ENCODE measurements around the gene NTM.

NTM gene

GRCh38 chr11:131609337-131609736, 238.9 kb downstream of the NTM start:
- peak in 1 of 3 experiments; percentile 50 for DNase-seq

DNA sequence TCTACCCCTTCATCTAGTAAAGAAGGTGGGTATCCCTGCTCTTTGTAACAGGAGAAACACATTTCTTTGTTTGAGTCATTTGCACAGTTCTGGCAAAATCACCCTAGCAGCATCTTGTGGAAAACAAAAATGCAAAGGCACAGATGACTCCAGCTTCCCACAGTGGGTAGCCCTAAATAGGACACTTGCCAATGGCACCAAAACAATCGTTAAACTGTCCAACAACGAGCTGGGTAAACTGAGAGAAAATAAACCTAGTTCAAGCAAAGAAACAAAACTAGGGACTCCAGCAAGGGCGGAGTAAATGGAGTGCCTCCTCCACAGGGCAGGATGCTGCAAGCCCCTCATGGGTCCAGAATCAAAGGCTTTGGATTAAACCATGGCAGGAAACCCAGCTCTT, 239.5 kb downstream of the NTM start:
- no peak for DNase-seq

GRCh38 chr11:131611322-131611721, 240.9 kb downstream of the NTM start:
- peak in 1 of 3 experiments; percentile 17 for DNase-seq

DNA sequence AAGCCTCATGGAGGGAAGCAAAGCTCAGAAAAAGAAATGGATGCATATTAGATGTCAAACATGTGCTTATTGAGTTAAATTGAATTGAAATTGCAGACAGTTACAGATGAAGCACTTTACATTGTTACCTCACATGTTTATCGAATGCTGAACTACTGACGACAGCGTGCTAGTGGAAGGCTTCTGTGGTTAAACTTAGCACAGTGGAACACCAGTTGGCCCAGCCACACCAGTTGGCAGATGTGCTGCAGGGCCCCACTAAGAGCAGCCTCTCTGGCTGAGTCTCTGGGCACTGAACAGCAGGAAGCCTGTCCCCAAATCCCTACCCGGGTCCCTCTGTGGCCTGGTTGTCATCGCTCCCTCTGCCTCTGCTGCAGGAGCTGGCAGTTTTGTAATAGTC, 242.1 kb downstream of the NTM start:
- no peak for DNase-seq

- no peak for DNase-seq
Measured at GRCh38 chr11:131614631-131615030, 244.2 kb downstream of the NTM start.

- no peak for DNase-seq
Measured at GRCh38 chr11:131615611-131616010, 245.2 kb downstream of the NTM start.

GRCh38 chr11:131616481-131617140, 246.2 kb downstream of the NTM start:
- no peak for DNase-seq

GRCh38 chr11:131618201-131618600, 247.8 kb downstream of the NTM start:
- no peak for DNase-seq

DNA sequence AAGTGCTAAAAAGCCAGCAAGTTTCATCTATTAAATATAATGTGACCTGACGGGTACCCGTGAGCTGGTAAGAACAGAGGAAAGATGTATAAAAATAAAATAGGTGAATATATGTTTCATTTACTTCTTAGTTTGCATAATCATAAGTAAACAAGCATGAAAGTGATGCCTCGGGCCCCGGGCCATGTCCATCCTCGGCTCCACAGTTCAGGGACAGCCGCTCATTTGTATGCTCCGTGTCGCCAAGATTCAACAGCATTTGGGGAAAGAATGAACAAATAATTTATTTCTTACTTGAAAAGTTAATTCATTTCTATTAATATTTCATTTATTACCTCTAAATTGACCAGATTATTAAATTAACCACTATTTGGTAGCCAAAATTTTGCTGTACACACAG, 251.8 kb downstream of the NTM start:
- DNase-seq = no peak

DNA sequence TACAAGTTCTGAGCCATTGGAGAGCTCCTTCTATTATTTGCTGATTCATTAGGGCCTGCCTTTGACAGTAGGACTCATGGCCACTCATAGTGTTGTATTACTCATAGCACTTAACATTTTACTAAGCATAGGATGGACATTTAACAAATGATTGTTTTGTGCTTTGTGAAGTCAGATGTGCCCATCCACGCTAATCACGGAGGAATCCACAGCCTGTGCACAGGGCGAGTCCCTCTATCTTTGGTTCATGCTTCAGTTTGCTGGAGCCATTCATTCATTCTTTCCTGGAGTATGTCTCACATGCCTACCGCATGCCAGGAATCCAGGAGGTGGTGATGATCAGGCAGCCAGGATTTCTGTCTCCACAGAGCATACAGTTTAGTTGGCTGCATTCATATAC, 254.1 kb downstream of the NTM start:
- DNase-seq = no peak

DNA sequence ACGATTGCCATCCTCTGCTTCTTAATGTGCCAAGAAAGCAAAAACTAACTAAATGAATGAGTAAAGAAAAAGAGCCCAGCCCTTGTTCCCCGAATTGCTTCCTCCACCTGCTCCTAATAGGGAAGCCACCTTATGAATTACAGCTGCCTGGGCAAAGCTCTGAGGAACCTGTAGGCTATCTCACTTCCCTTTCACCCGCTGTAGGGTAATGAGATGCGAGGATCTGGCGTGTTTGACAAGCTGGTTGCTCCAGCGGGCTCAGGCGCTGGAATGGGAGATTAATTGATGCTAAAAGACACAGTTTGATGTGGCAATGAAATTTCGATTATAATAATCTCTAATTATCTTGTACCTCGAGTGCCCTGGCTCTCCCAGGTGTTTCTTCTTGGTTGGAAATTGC, 256.4 kb downstream of the NTM start:
- DNase-seq = peak in 2 of 3 experiments; percentile 32 to 83

DNA sequence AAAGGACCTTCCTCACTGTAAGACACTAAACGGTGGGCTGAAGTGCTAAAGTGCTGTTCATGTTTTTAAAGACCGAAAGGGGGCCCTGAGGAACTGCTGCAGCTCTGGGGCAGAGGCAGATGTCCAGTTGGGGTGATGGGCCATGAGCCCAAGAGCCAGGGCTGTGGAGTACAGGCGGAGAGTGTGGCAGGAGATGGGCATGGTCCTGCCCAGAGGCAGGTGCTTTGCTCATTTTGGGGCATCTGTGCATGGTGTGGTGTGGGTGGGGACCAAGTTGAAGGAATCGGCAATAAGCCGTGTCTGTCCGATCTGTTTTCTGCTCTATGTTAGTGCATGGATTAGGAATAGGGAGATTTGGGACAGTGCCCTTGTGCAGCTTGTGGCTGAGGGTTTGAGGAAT, 258.3 kb downstream of the NTM start:
- no peak for DNase-seq

DNA sequence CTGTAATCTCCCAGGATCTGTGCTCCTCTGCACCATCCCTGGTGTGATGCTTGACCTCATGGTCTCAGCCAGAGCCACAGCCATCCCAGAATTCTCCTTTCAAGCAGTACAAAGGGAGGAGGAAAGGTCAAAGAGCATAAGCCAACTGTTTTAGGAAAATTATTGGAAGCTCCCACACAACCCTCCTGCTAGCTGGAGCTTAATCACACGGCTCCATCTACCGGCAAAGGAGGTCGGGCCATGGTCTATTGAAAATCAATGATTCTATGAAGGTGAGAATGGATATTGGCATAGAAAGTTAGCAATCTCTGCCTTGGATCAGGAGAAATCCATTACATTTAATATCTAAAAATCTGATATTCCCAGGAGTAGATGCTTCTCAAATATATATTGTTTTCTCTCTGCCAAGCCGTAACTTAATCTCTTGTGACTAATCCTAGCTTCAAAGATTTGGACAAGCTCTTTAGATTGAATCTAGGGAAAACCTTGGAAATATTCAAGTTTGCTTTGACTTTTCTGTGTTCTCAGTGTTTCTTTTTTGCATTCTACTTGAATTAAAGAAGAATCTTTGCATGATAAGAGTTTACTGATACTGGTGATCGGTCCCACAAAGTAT, 259.6 kb downstream of the NTM start:
- DNase-seq = no peak

DNA sequence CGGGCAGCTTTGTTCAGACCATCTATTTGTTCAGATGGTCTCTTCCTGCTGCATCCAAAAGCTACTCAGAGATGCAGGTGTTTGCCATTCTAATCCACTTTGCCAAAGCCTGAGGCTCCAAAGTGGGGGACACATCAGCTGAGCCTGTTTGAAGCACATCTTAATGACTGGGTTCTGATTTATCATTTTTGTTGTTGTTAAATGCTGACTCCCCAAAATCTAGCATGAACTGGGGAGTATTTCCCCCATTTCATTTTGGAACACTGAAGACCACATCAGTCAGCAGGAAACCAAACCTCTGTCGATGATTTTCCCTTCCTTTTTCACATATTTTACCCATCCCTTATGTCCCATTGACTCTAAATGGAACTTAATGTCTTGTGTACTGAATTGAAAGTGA, 262.6 kb downstream of the NTM start:
- DNase-seq = no peak

DNA sequence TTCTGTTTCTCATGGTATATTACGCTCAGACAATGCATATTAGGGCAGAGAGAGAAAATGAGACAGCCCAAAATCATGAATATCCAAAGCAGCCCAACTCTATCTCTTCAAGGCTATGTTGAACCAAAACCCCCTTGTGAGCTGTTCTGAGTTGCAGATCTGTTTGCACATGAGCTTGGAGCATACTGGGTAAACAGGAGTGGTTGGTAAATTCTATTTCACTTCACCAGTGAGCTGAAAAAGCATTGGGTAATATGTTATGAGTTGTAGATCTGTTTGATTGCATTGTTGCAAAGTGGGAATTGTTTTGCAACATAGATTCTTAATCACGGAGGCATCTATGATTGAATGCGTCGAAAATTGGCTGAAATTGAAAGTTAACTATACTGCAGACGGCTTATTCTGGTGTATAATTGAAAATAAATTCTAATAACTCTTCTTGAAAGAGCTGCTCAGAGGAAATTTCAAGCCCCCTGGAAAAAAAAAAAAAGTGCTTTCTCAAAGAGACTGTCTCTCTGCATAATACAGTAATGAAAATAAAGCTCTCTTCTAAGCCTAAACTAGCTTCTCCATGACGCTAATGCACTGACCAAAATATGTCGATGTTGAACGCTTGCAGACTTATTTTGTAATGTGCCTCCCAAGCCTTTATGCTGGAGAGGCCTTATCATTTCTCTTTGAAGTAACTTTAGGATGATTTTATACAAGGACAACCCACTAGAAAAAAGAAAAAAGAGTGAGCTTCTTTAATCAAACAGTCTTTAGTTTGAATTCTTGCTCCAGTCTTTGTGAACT, 263.7 kb downstream of the NTM start:
- peak in 1 of 3 experiments; percentile 22 for DNase-seq

DNA sequence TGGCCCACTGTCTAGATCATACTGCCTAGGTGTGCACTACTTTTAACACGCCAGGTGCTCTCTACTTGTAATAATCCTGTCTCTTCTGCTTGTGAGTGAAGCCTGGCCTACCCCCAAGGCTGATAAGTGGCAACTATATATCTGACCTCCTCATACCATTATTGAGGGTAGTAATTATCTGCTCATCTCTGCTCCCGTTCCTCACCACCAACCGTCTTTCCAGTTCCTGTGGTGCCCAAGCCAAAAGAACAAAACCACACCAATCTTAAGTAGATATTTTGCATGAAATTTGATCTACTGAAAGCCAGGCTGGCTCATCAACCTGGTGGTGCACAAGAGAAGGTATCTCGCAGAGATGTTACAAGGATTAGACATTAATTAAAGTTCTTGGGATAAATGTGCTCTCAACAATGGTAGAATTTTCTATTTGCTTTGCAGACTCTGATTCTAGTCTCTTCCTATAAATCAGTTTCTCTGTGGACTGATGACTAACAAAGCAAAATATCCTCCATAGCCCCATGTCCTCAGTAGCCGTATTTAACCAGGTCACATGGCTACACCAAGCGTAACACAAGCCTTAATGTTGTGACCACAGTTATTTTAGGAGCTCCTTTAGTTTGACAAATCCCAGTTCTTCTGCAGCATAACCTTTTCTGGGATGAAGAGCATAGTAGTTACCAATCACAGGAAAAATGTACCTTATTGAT, 267.2 kb downstream of the NTM start:
- DNase-seq = peak in 2 of 3 experiments; percentile 28 to 47

DNA sequence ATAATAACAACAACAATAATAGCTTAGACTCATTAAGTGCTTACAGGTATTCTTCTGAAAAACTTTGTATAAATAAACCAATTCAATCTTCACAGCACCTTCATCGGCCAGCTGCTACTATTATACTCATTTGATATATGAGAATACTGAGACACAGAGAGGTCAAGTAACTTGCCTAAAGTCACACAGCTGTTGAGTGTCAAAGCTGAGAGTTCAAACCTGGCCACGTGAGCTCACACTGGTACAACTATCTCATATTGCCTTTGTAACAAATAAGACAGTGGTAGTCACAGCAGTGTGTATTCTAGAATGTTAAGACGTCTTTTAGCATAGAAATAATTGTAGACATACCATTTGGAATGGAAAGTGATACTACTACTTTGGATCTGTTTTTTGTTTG, 268.5 kb downstream of the NTM start:
- no peak for DNase-seq

DNA sequence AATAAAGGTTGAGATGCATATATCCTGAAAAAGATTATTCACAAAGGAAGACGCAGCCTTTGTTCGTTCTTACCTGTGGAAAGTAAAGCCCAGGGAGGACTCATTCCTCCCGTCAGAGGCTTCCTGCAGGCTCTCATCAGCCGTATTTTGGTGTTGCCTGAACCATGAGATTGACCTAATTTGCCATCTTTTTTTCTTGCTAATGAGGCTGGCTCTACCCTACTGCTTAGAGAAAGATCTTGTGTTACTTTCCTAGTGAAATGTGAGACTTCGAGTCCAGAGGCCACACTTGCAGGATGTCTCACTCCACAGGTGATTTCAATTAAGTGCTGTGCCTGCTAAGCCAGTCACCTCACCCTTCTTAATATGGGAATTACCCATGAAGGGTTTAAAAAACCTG, 269.9 kb downstream of the NTM start:
- DNase-seq = no peak

- peak in 2 of 3 experiments; percentile 42 to 70 for DNase-seq
Measured at GRCh38 chr11:131642756-131643531, 272.5 kb downstream of the NTM start.

DNA sequence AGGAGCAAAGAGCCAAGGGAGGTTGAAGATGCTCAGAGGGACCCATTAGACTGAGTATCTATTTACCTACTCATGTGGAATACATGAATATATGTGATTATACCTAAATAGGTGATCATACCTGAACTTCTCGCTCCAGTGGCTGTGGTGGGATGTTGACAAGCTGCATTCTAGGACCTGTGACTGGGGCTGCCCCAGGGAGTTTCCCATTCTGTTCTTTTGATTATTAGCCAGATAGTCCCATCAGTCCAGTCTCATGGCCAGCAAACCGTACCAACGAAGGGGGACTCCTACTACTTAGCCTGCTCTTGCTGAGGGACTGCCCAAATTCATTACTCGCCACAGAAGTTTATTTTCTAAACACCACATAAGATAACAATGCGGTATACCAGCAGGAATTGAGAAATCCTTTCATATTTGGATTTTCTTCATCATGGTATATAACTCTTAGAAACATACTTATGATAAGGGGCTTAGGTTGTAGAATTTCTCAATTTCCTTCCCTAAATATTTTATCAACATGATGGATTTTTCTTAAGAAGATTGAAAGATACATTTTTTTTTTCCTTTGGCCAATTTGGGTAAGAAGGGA, 273.9 kb downstream of the NTM start:
- DNase-seq = no peak

- DNase-seq = no peak
Measured at GRCh38 chr11:131645237-131645636, 274.8 kb downstream of the NTM start.

DNA sequence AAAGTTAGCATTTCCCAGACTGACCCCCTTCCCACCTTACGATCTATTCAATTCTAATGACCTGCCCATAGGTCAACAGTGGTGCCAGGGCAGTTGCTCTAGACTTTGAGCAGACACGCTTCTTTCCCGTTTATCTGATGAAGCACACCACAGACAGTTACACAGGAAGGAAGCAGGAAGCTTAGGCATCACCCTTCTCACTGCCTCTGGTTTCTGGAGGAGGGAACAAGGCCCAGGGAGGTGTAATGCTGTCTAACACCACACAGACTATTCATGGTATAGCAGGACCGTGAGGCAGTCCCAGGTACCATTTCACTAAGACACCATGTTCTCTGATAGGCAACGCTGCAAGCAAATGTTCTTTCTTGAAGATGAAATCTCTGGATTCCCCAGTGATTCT, 279.4 kb downstream of the NTM start:
- peak in 1 of 3 experiments; percentile 73 for DNase-seq

All from NCI-H1417 (cell line).